H54 (cell line): ENCODE measurements around the gene GUCD1.

Experiments used
- DNase-seq: peaks from one replicate; pipeline ENCODE4 v3.0.0; 2011; ENCODE audit warnings: low spot score, mixed read lengths; ENCODE audit not compliant: insufficient read length
- FAIRE-seq: peaks from 3 replicates; lab custom pipeline; 2011; peaks lifted over from hg19 to GRCh38; lab: Jason Lieb, UNC
- POLR2A ChIP-seq: IDR thresholded peaks from 2 replicates; pipeline ENCODE4 v1.6.1; 2011; ENCODE audit warnings: low read depth, mild to moderate bottlenecking, low read length

GUCD1 gene

DNA sequence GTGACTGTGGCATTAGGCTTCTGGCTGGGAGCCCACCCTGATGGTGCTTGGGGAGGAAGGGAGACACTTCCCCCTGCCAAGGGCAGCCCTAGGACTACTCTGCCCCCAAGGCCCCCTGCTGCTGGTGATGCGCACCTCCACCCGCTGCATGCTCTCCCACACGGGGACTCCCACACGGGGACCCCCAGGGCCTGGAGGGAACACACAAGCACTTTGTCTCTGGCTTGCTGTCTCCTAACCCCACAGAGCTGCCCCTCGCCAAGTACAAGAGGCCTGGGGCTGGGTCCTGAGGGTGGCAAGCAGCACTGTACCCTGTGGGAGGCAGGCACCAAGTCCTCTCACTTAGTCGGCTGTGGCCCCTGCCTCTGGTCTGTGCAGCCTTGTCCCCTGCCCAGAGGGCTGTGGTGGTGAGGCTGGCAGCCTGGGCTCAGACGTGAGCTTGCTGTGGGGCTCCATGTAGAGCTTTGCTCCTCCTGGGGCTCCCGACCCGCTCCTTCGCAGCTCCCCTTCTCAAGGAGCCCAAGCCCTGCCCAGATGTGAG lies 30.0 kb upstream of the GUCD1 start:
- no peak for TF ChIP-seq POLR2A
- FAIRE-seq (no peak), DNase-seq (no peak)

DNA sequence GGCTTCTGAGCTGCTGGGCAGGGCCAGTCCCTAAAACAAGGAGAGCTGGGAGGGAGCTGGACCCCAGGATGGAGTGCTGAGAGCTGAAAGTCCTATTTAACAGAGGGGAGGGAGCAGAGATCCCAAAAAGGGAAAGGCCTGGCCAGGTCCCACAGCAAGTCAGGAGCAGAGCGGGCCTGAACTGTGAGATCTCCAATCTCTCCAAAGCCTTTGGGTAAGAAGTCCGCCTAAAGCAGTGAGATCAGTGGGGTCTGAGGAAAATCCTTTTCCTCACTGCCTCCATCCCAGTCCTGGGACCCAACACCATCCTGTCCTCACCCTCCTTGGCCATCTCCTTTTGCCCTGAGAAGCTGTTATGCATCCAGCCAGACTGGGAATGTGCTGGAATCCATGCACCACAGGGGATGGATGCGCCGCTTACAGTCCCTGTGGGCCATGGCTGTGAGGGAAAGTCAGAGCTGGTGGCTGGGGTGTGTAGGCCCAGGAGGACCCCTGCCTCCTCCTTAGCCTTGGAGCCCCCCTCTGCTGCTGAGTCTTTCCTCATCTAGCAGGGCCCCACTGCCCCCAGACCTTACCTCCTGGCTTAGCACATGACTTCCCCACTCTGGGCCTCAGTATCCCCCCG lies 29.3 kb upstream of the GUCD1 start:
- FAIRE-seq, result no peak
- DNase-seq, result no peak
- TF ChIP-seq POLR2A, result no peak

DNA sequence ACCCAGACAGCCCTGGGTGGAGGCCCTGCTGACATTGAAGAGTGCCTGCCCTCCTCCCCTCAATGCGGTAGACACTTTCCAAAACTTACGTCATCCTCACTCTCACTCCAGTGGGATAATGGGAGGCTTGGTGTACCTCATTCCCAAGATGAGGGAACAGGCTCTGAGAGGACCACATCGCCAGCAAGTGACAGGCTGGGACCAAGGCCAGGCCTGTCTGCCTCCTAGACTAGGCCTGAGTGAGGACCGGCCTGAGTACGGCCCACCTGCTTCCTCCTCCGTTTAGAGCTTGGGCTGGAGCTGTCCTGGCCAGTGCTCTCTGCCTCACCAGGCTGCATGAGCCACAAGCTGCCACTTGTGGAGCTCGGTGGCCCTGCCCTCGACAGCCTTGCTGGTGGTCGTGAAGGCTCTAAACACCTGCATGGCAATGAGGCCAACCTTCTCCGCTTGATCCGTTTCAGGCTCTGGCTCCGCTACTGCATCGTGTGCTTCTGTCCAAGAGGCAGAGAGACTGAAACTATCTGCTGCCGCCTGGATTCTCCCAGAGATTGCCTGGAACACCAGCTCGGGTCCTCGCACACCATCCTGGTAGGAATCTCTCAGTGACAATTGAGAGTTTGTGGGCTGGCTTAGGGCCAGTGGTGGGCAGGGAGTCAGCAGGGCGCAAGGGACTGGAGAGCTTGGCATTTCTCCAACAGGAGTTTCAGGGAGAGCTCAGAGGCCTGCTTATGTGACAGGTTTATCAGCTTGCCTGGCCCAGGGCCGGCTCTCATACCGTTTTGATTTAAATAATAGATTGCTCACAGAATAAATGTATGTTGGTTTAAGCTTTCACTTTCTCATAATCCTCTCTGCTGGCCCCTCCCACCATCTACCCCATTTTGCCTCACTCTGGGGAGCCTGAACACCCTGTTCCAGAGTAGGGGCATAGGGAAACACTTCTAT lies 28.6 kb upstream of the GUCD1 start:
- DNase-seq (no peak), FAIRE-seq (no peak)
- no peak for TF ChIP-seq POLR2A

DNA sequence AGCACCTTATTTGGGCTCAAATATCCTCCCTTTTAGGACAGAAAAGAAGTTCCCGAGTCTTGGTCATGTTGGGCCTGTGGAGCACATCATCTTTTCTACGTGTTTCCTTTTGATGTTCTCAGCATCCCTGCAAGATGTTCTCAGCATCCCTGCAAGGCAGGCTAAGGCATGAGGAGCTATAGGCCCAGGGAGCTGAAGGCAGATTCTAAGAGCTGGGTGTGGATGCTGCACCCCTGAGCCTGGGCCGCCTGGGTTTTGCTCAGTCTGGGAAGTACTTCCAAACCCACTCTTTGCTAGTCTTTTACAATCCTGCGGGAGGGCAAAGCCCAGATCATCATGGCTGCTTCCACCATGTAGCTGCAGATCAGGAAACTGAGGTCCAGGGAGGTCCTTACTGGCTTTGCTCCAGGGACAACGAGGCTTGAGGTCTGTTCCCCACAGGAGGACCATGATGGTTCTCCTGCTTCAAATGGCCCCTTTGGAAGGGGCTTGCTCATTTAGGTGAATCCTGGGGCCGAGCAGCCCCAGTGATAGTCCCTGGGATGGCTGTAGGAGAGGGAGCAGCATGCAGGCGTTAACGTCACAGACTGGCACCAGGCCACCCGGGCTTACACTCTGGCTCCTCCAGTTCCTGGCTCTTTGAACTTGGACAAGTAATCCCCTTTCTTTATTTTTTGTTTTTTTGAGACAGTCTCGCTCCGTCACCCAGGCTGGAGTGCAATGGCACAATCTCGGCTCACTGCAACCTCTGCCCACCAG lies 27.3 kb upstream of the GUCD1 start:
- FAIRE-seq (no peak), DNase-seq (no peak)
- no peak for TF ChIP-seq POLR2A

DNA sequence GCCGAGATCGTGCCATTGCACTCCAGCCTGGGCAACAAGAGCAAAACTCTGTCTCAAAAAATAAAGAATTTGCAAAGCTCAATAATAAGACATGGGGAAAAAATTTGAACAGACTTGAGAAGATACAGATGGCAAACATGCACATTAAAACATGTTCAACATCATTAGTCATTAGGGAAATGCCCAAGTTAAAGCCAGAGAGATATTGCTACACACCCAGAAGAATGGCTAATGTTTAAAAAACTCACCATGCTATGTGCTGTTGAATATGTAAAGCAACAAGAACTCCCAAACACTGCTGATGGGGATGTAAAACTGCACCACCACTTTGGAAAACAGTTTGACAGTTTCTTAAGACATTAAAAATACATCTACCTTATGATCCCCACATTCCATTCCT lies 25.3 kb upstream of the GUCD1 start:
- no peak for TF ChIP-seq POLR2A

DNA sequence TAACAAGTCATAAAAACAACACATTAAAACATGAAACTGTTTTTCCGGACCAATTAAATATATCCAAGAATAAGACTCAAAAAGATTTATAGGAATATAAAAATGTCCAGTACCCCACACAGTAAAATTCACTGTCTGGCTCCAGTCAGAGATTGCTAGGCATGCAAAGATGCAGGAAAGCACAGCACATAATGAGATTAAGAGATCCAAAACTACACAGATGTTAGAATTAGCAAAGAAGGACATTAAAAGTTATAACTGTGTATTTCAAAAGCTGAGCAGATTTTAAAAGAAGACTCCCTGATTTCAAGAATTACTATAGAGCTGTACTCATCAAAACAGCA lies 24.3 kb upstream of the GUCD1 start:
- TF ChIP-seq POLR2A, result no peak
- FAIRE-seq (no peak), DNase-seq (no peak)

More for the DNA sequence above, 25.3 kb upstream of the GUCD1 start:
- FAIRE-seq, result no peak
- DNase-seq, result no peak

DNA sequence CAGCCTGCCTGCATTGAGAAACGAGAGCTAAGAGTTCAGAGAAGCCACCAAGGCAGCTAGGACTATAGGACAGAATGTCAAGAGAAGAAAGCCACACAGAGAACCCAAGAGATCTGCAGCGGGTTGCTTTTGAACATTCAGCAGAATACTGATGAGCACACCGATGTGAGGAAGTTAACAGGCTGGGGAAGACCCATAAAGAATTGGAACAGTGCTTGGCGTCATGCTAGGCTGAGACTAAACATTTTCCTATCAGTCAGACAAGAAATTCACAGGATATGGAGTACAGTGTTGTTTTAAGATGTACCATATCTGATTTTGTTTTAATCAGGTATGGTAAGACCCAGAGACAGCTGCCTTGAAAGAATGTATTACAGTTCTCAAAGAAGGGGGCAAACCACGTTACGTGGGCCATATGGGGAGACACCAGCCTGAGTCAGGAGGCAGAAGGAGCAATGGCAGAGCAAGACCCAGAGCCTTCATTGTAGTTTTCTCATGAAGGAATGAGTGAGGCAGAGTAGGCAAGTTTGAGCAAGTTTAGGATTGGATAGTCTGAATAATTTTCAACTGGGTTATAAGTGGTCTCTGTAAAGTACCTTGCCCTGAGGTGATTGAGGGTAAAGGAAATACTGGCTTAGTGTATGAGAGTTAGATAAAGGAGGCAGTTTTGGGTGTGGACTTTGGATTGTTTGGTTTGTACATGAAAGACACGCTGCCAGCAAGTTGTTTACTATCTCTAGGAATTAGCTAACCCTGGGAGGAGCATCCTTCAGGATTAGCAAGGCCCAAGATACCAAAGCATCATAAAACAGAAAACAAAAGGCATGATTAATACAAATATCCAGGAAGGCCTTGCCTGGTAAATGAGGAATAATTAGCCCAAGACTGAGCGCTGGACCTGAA lies 23.7 kb upstream of the GUCD1 start:
- TF ChIP-seq POLR2A, result no peak
- no peak for FAIRE-seq
- DNase-seq, result no peak

DNA sequence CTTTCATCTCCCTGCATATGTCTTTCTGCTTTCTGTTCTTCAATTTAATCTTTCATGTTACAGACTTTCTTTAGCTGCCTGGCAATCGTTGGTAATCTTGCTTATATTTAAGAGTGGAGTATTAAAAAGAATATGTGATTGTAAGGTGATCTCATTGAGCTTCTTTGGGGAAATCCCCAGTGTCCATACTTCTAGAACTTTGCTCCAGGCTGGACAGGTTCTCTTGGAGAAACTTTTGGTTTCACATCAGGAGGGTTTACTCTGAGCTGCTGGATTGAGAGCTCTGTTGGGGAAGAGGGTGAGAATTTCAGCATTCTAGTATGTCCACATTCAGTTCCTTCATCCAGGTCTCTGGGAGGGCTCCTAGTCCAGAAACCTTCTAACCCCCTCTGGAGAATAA lies 21.8 kb upstream of the GUCD1 start:
- TF ChIP-seq POLR2A, result no peak
- FAIRE-seq (no peak), DNase-seq (no peak)

DNA sequence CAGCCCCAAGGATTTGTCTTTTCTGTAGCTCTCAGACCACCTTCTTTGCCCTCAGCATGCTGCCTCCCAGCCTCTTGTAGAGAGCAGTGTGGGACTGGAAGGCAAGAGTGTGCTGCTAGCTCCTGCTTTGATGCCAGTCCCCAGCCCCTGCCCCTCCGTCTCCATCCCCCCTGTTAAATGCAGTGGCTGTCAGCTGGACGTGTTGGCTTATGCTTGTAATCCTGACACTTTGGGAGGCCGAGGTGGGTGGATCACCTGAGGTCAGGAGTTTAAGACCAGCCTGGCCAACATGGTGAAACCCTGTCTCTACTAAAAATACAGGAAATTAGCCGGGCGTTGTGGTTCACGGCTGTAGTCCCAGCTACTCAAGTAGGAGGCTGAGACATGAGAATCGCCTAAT lies 16.3 kb upstream of the GUCD1 start:
- no peak for FAIRE-seq

DNA sequence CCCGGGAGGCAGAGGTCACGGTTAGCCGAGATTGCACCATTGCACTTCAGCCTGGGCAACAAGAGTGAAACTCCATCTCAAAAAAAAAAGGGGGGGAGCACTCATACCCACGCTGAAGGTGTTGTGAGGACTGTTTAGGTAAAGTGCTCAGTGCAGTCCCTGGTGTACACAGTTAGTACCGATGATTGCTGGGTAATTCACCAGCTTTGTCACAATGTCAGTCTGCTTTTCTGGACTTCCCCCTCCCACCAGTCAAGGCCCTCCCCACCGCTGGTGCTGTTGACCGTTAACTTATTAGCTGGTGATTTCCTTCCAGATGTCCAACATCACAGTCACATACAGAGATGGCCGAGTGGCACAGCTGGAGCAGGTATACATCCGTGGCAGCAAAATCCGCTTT lies 12.7 kb upstream of the GUCD1 start:
- no peak for TF ChIP-seq POLR2A
- DNase-seq, result no peak
- FAIRE-seq, result no peak

More for the DNA sequence above, 16.3 kb upstream of the GUCD1 start:
- no peak for DNase-seq
- TF ChIP-seq POLR2A, result no peak

DNA sequence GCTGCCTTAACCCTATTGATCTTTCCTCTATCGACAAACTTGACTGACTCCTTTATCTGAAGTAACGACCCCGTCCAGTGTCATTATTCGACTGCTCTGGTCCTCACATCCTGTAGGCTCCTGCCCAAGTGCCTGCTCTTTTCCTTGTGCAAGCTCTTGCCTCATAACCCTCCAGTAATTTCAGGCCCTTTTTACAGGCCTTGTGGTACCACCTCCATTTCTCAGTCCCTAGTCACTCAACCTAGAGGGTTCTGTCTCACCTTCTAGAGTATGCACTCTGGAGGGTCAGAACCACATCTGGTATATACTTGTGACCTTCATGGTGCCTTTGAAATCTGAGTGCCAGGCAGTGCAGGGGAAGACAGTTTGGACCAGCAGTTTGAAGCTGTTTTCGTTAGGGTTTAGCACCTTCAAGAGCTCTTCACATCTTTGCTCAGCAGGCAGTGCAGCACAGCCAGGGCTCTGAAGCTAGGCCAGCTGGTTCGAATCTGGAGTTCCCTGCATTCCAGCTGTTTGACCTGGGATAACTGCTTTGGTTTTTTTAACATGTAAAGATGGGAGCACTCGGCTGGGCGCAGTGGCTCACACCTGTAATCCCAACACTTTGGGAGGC lies 12.1 kb upstream of the GUCD1 start:
- DNase-seq, result no peak
- no peak for FAIRE-seq
- no peak for TF ChIP-seq POLR2A

DNA sequence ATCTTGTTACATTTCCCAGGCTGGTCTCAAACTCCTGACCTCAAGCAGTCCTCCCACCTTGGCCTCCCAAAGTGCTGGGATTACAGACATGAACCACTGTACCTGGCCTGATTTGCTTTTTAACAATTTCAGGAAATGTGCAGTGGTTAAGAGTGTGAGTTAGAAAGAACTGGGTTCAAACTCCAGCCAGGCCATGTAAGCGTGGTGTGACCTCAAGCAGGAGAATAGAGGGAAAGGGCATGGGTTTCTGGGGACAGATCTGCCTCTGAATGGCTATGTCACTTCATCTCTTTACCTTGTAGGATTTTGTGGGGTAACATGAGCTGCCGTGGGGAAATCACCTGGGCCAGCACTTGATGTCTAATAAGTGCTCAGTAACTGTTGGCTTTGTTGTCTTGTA lies 10.1 kb upstream of the GUCD1 start:
- no peak for DNase-seq
- FAIRE-seq, result no peak
- TF ChIP-seq POLR2A, result no peak
